ENCODE data around the gene NOL4L. TPM values are rescaled to one million over a fixed set of nuclear protein-coding genes. Genes with fewer than 3 reads are reported as not detected.

The NOL4L gene
- total and polyA plus RNA-seq, 2 donors (not counting 3 experiments of a cell fraction or from before 2014, with no cell fraction given) = 55.2 to 79.6 TPM

- intact Hi-C loops (cut with micrococcal nuclease) (loop anchor here (5.0 kb wide), 1 partner anchor 225 kb away; the partner anchor contains the start of genes PLAGL2 and POFUT1), dilution Hi-C loops (cut with MboI; ENCODE audit: extremely low pct_ligation_motif_present, low sequenced_read_pairs) (no loop called here)
- no peaks in the 10 kb centered on the region for H3K27me3 ChIP-seq (ENCODE audit: control insufficient read depth in 2 of 2, insufficient read depth in 2 of 2, low read length in 2 of 2)
- no peaks in the 10 kb centered on the region for H3K9me3 ChIP-seq (replicated peaks; ENCODE audit: control insufficient read depth, insufficient read depth, low read length)
- ChIA-PET CTCF (interaction anchor here (1.4 kb wide), 1 partner anchor 34 kb away, joined by 5 read pairs; no protein-coding TSS in a partner anchor), POLR2A (no interaction called here)
- H2AFZ ChIP-seq (ENCODE audit: low read depth, low read length) = no peak overlapping the region
- no peak overlapping the region for H3K9ac ChIP-seq (replicated peaks; ENCODE audit: extremely low read depth, insufficient read depth, low read length)
- FAIRE-seq (peak; percentile 24), DNase-seq (ENCODE audit: low read depth, low spot score) (peak; percentile 52)
- H3K27ac ChIP-seq (ENCODE audit: insufficient read depth, low read depth, low read length) = peak overlapping the region; percentile 75
- H3K79me2 ChIP-seq (ENCODE audit: control insufficient read depth, insufficient read depth, low read length) = peaks cover 18% of the 10 kb centered on the region
- no peaks in the 10 kb centered on the region for H4K20me1 ChIP-seq (replicated peaks; ENCODE audit: control insufficient read depth, extremely low read depth, insufficient read depth, low read length)
- H3K36me3 ChIP-seq (ENCODE audit: control insufficient read depth in 2 of 2, extremely low read depth in 1 of 2, insufficient read depth in 2 of 2, low read length in 2 of 2) = peaks cover 47 to 56% of the 10 kb centered on the region in 2 experiments
- BruUV-seq (replicated peaks) = no TSS peak
- no peaks in the 10 kb centered on the region for H3K9me1 ChIP-seq (replicated peaks; ENCODE audit: control insufficient read depth, extremely low read depth, insufficient read depth, low read length)
- TF ChIP-seq GATA2 (IDR thresholded peaks at IDR 0.05; ENCODE audit: insufficient read depth, insufficient read length, low read depth, low read length) = peak; percentile 28
- no peak for TF ChIP-seq POLR2A (IDR thresholded peaks at IDR 0.05; ENCODE audit: low read depth, low read length)
- no peak for TF ChIP-seq MYC (IDR thresholded peaks at IDR 0.05; ENCODE audit: low read depth, low read length)
- TF ChIP-seq MAX (IDR thresholded peaks at IDR 0.05; ENCODE audit: insufficient read depth, insufficient read length) = no peak
- TF ChIP-seq FOS (IDR thresholded peaks at IDR 0.05; ENCODE audit: borderline replicate concordance, insufficient read depth, low read length) = no peak
- no peak overlapping the region for H3K4me3 ChIP-seq (replicated peaks in 1 of 3; ENCODE audit: insufficient read depth in 1 of 3, low read depth in 1 of 3, low read length in 3 of 3)
- H3K4me1 ChIP-seq (ENCODE audit: control insufficient read depth, extremely low read depth, insufficient read depth, low read length) = peaks cover 32% of the 10 kb centered on the region
- H3K4me2 ChIP-seq (ENCODE audit: insufficient read depth, low read length) = peak overlapping the region; percentile 9
Measured at GRCh38 chr20:32432277-32432676, 152.9 kb downstream of the NOL4L start.

- FAIRE-seq = no peak
- Histone ChIP-seq H3K79me2 (ENCODE audit: control insufficient read depth, insufficient read depth, low read length) (peaks cover 21% of the 10 kb centered on the region), H3K9me1 (replicated peaks; ENCODE audit: control insufficient read depth, extremely low read depth, insufficient read depth, low read length) (no peaks in the 10 kb centered on the region), H3K9ac (replicated peaks; ENCODE audit: extremely low read depth, insufficient read depth, low read length) (no peak overlapping the region), H3K9me3 (replicated peaks; ENCODE audit: control insufficient read depth, insufficient read depth, low read length) (no peaks in the 10 kb centered on the region), H3K36me3 (ENCODE audit: control insufficient read depth in 2 of 2, extremely low read depth in 1 of 2, insufficient read depth in 2 of 2, low read length in 2 of 2) (peaks cover 44 to 49% of the 10 kb centered on the region in 2 experiments), H3K4me2 (ENCODE audit: insufficient read depth, low read length) (no peak overlapping the region), H3K27ac (ENCODE audit: insufficient read depth, low read depth, low read length) (no peak overlapping the region), H2AFZ (ENCODE audit: low read depth, low read length) (no peak overlapping the region), H3K27me3 (ENCODE audit: control insufficient read depth in 2 of 2, insufficient read depth in 2 of 2, low read length in 2 of 2) (no peaks in the 10 kb centered on the region), H3K4me3 (replicated peaks in 1 of 3; ENCODE audit: insufficient read depth in 1 of 3, low read depth in 1 of 3, low read length in 3 of 3) (no peak overlapping the region), H4K20me1 (replicated peaks; ENCODE audit: control insufficient read depth, extremely low read depth, insufficient read depth, low read length) (no peaks in the 10 kb centered on the region), H3K4me1 (ENCODE audit: control insufficient read depth, extremely low read depth, insufficient read depth, low read length) (peaks cover 32% of the 10 kb centered on the region)
- no peak for DNase-seq (ENCODE audit: low read depth, low spot score)
- dilution Hi-C loops (cut with MboI; ENCODE audit: extremely low pct_ligation_motif_present, low sequenced_read_pairs) = no loop called here
- intact Hi-C loops (cut with micrococcal nuclease) = loop anchor here (5.0 kb wide), 1 partner anchor 224 kb away; the partner anchor contains the start of genes PLAGL2 and POFUT1
- ChIA-PET POLR2A (no interaction called here), CTCF (interaction anchor here (1.1 kb wide), 1 partner anchor 13 kb away, joined by 3 read pairs; no protein-coding TSS in a partner anchor)
- BruUV-seq (replicated peaks) = no TSS peak
- TF ChIP-seq JUN (IDR thresholded peaks at IDR 0.05; ENCODE audit: borderline replicate concordance, insufficient read depth, insufficient read length, low read depth) (no peak), FOS (IDR thresholded peaks at IDR 0.05; ENCODE audit: borderline replicate concordance, insufficient read depth, low read length) (no peak), CTCF (IDR thresholded peaks at IDR 0.05; ENCODE audit: extremely low read depth in 1 of 2, insufficient read depth in 1 of 2, low read depth in 1 of 2, low read length in 2 of 2) (no peak), EZH2 (IDR thresholded peaks at IDR 0.05; ENCODE audit: borderline replicate concordance, low read depth, low read length, severe bottlenecking) (no peak), MAX (IDR thresholded peaks at IDR 0.05; ENCODE audit: insufficient read depth, insufficient read length) (no peak), MYC (IDR thresholded peaks at IDR 0.05; ENCODE audit: low read depth, low read length) (no peak), POLR2A (IDR thresholded peaks at IDR 0.05; ENCODE audit: low read depth, low read length) (no peak), POLR2AphosphoS5 (IDR thresholded peaks at IDR 0.05; ENCODE audit: insufficient read depth, low read depth, low read length) (no peak), GATA2 (IDR thresholded peaks at IDR 0.05; ENCODE audit: insufficient read depth, insufficient read length, low read depth, low read length) (no peak)
Measured at GRCh38 chr20:32431457-32431856, 153.7 kb downstream of the NOL4L start.

Data from endothelial cell of umbilical vein (primary cell).